Activated T-helper 2 cell treated with anti-CD3 and anti-CD28 coated beads, Interferon-gamma antibody, Interleukin-2, Interleukin-4, amounts not matched to agents 10 μg/mL and 5 μg/mL and 100 μg/mL, durations not matched to agents 14 hours and 24 hours and 36 hours (primary cell): ENCODE measurements around the gene SBNO2. TPM values are rescaled to one million over a fixed set of nuclear protein-coding genes. Genes with fewer than 3 reads are reported as not detected.
A peak's percentile ranks its signal among the peaks of the same experiment; 100 is the strongest.

Source experiments
- DNase-seq: peaks from one replicate; pipeline ENCODE4 v3.0.0; 2021; ENCODE audit warnings: low spot score
- H3K27ac Mint-ChIP-seq: one replicate; pipeline ENCODE4 v1.8.0; 2021; ENCODE audit warnings: mixed read lengths
- H3K27me3 Mint-ChIP-seq: one replicate; pipeline ENCODE4 v1.8.0; 2021; ENCODE audit warnings: low read depth, mixed read lengths
- H3K36me3 Mint-ChIP-seq: one replicate; pipeline ENCODE4 v1.8.0; 2021; ENCODE audit warnings: low read depth, mixed read lengths
- H3K4me1 Mint-ChIP-seq: one replicate; pipeline ENCODE4 v1.8.0; 2021; ENCODE audit warnings: low read depth, mixed read lengths
- H3K4me3 Mint-ChIP-seq: one replicate; pipeline ENCODE4 v1.8.0; 2021; ENCODE audit warnings: low read depth, mild to moderate bottlenecking, moderate library complexity, mixed read lengths
- H3K9me3 Mint-ChIP-seq: one replicate; pipeline ENCODE4 v1.8.0; 2021; ENCODE audit warnings: mixed read lengths
- intact Hi-C: fragments of 100-400 bp; cut with micrococcal nuclease; formaldehyde crosslinking; loops from one replicate; pipeline ENCODE4 v1.15.1; 2023
- total RNA-seq: library from RNA; stranded (reverse); gene quantifications from 2 replicates; pipeline ENCODE4 v1.2.3, GENCODE V29; 2022

Gene SBNO2
- total RNA-seq, 1 donor from 2014 or later: 82.8 TPM

GRCh38 chr19:1126984-1127760 lies 46.9 kb downstream of the SBNO2 start:
- Mint-ChIP-seq H3K4me3 (no peak overlapping the region), H3K9me3 (no peaks in the 10 kb centered on the region), H3K27me3 (no peaks in the 10 kb centered on the region), H3K4me1 (peaks cover 5% of the 10 kb centered on the region), H3K27ac (no peak overlapping the region), H3K36me3 (peaks cover 42% of the 10 kb centered on the region)
- intact Hi-C loops: no loop called here
- DNase-seq: no peak

- Mint-ChIP-seq H3K9me3 (no peaks in the 10 kb centered on the region), H3K27me3 (no peaks in the 10 kb centered on the region), H3K36me3 (peaks cover 52% of the 10 kb centered on the region), H3K4me3 (no peak overlapping the region), H3K4me1 (peaks cover 5% of the 10 kb centered on the region), H3K27ac (no peak overlapping the region)
- no peak for DNase-seq
- intact Hi-C loops: no loop called here
Measured at GRCh38 chr19:1125601-1126467, 48.2 kb downstream of the SBNO2 start.

GRCh38 chr19:1123885-1124677 lies 50.0 kb downstream of the SBNO2 start:
- no peak overlapping the region for H3K27ac Mint-ChIP-seq

GRCh38 chr19:1123381-1123780 lies 50.7 kb downstream of the SBNO2 start:
- Mint-ChIP-seq H3K27ac (no peak overlapping the region), H3K9me3 (no peaks in the 10 kb centered on the region), H3K4me3 (no peak overlapping the region)

More at GRCh38 chr19:1123885-1124677, 50.0 kb downstream of the SBNO2 start:
- no peaks in the 10 kb centered on the region for H3K27me3 Mint-ChIP-seq
- no peaks in the 10 kb centered on the region for H3K9me3 Mint-ChIP-seq
- DNase-seq: no peak
- H3K4me3 Mint-ChIP-seq: no peak overlapping the region
- H3K36me3 Mint-ChIP-seq: peaks cover 57% of the 10 kb centered on the region
- no peaks in the 10 kb centered on the region for H3K4me1 Mint-ChIP-seq
- intact Hi-C loops: no loop called here

GRCh38 chr19:1122972-1123363 lies 51.1 kb downstream of the SBNO2 start:
- Mint-ChIP-seq H3K4me1 (no peaks in the 10 kb centered on the region), H3K9me3 (no peaks in the 10 kb centered on the region), H3K27ac (no peak overlapping the region), H3K4me3 (no peak overlapping the region), H3K27me3 (no peaks in the 10 kb centered on the region), H3K36me3 (peaks cover 63% of the 10 kb centered on the region)
- peak; percentile 36 for DNase-seq
- intact Hi-C loops: no loop called here

More at GRCh38 chr19:1123381-1123780, 50.7 kb downstream of the SBNO2 start:
- Mint-ChIP-seq H3K27me3 (no peaks in the 10 kb centered on the region), H3K36me3 (peaks cover 60% of the 10 kb centered on the region), H3K4me1 (no peaks in the 10 kb centered on the region)
- intact Hi-C loops: no loop called here
- no peak for DNase-seq

GRCh38 chr19:1122021-1122971 lies 51.8 kb downstream of the SBNO2 start:
- H3K9me3 Mint-ChIP-seq: no peaks in the 10 kb centered on the region
- peaks cover 62% of the 10 kb centered on the region for H3K36me3 Mint-ChIP-seq
- no peak overlapping the region for H3K4me3 Mint-ChIP-seq
- H3K27ac Mint-ChIP-seq: no peak overlapping the region
- H3K4me1 Mint-ChIP-seq: no peaks in the 10 kb centered on the region
- no peaks in the 10 kb centered on the region for H3K27me3 Mint-ChIP-seq
- DNase-seq: no peak
- intact Hi-C loops: no loop called here

GRCh38 chr19:1121395-1121794 lies 52.7 kb downstream of the SBNO2 start:
- Mint-ChIP-seq H3K4me3 (no peak overlapping the region), H3K9me3 (no peaks in the 10 kb centered on the region), H3K4me1 (no peaks in the 10 kb centered on the region), H3K36me3 (peaks cover 56% of the 10 kb centered on the region), H3K27ac (no peak overlapping the region), H3K27me3 (no peaks in the 10 kb centered on the region)
- DNase-seq: no peak
- intact Hi-C loops: no loop called here

GRCh38 chr19:1119475-1120217 lies 54.4 kb downstream of the SBNO2 start:
- intact Hi-C loops: no loop called here
- peaks cover 45% of the 10 kb centered on the region for H3K36me3 Mint-ChIP-seq
- H3K9me3 Mint-ChIP-seq: no peaks in the 10 kb centered on the region
- no peaks in the 10 kb centered on the region for H3K27me3 Mint-ChIP-seq
- H3K4me3 Mint-ChIP-seq: no peak overlapping the region
- no peak overlapping the region for H3K27ac Mint-ChIP-seq
- no peak for DNase-seq
- no peaks in the 10 kb centered on the region for H3K4me1 Mint-ChIP-seq

- peaks cover 41% of the 10 kb centered on the region for H3K36me3 Mint-ChIP-seq
Measured at GRCh38 chr19:1118999-1119398, 55.1 kb downstream of the SBNO2 start.

GRCh38 chr19:1117654-1118053 lies 56.4 kb downstream of the SBNO2 start:
- H3K27me3 Mint-ChIP-seq: no peaks in the 10 kb centered on the region
- no peak for DNase-seq
- intact Hi-C loops: no loop called here
- H3K4me1 Mint-ChIP-seq: no peaks in the 10 kb centered on the region
- H3K9me3 Mint-ChIP-seq: no peaks in the 10 kb centered on the region
- H3K4me3 Mint-ChIP-seq: no peak overlapping the region
- H3K36me3 Mint-ChIP-seq: peaks cover 32% of the 10 kb centered on the region
- no peak overlapping the region for H3K27ac Mint-ChIP-seq

More at GRCh38 chr19:1118999-1119398, 55.1 kb downstream of the SBNO2 start:
- DNase-seq: no peak
- H3K4me1 Mint-ChIP-seq: no peaks in the 10 kb centered on the region
- no peaks in the 10 kb centered on the region for H3K27me3 Mint-ChIP-seq
- H3K27ac Mint-ChIP-seq: no peak overlapping the region
- no peak overlapping the region for H3K4me3 Mint-ChIP-seq
- intact Hi-C loops: no loop called here
- H3K9me3 Mint-ChIP-seq: no peaks in the 10 kb centered on the region

- H3K27ac Mint-ChIP-seq: no peak overlapping the region
- H3K4me3 Mint-ChIP-seq: no peak overlapping the region
- intact Hi-C loops: no loop called here
- H3K36me3 Mint-ChIP-seq: peaks cover 30% of the 10 kb centered on the region
- H3K9me3 Mint-ChIP-seq: no peaks in the 10 kb centered on the region
- no peaks in the 10 kb centered on the region for H3K27me3 Mint-ChIP-seq
- H3K4me1 Mint-ChIP-seq: no peaks in the 10 kb centered on the region
- no peak for DNase-seq
Measured at GRCh38 chr19:1116726-1117581, 57.1 kb downstream of the SBNO2 start.
